A549 (cell line): ENCODE measurements around the gene SLC2A13. TPM values are rescaled to one million over a fixed set of nuclear protein-coding genes. Genes with fewer than 3 reads are reported as not detected.
A peak's percentile ranks its signal among the peaks of the same experiment; 100 is the strongest.

Source experiments
- ATAC-seq, 2 experiments: fragments of 200-7000 bp in 1 of 2; fragments of >200 bp in 1 of 2; cut with Nextera tagmentation in 1 of 2; cut with Tn5 transposase in 1 of 2; 3 replicates each; pipeline versions ENCODE4 v1.8.0 to v1.9.1; 2018 to 2020; ENCODE audit warnings: mild to moderate bottlenecking in 1 of 2, moderate library complexity in 1 of 2
- CTCF ChIA-PET: fragments of 300-600 bp; sonication (Branson Sonifier 250); formaldehyde crosslinking; extraction: SDS; loops from one replicate; lab custom pipeline; 2021; ENCODE audit warnings: antibody characterized with exemption, inconsistent platforms; lab: Yijun Ruan, JAX
- POLR2A ChIA-PET: fragments of 350-600 bp; formaldehyde crosslinking; extraction: SDS; loops from one replicate; lab custom pipeline; 2021; ENCODE audit warnings: antibody characterized with exemption, inconsistent platforms; lab: Yijun Ruan, JAX
- DNase-seq, 2 experiments: peaks; one replicate each; pipeline versions ENCODE4 v3.0.0 to v3.0.0-alpha.2; 2011 to 2016; ENCODE audit warnings: low read depth in 1 of 2, low spot score in 1 of 2
- FAIRE-seq: peaks from 2 replicates; lab custom pipeline; 2011; peaks lifted over from hg19 to GRCh38; lab: Jason Lieb, UNC
- H3K27ac ChIP-seq, 2 experiments: fragments of >200 bp; sonication (Bioruptor Twin); formaldehyde crosslinking; 3 replicates each; pipeline ENCODE4 v1.5.1; 2016 to 2017
- H3K4me1 ChIP-seq: fragments of >200 bp; sonication (Bioruptor Twin); formaldehyde crosslinking; 3 replicates; pipeline ENCODE4 v1.6.1; 2016
- H3K4me2 ChIP-seq: fragments of >200 bp; sonication (Bioruptor Twin); formaldehyde crosslinking; 3 replicates; pipeline ENCODE4 v1.6.1; 2016
- H3K4me3 ChIP-seq: fragments of >200 bp; sonication (Bioruptor Twin); formaldehyde crosslinking; 3 replicates; pipeline ENCODE4 v1.5.1; 2016
- H3K9me3 ChIP-seq: fragments of >200 bp; sonication (Bioruptor Twin); formaldehyde crosslinking; 3 replicates; pipeline ENCODE4 v1.6.1; 2016
- BCL3 ChIP-seq: fragments of >200 bp; sonication (Bioruptor Twin); formaldehyde crosslinking; IDR thresholded peaks from 3 replicates; pipeline ENCODE4 v1.6.1; 2016
- BHLHE40 ChIP-seq: IDR thresholded peaks from 2 replicates; pipeline ENCODE4 v1.6.1; 2012; ENCODE audit warnings: low read depth, low read length, inconsistent platforms
- CEBPB ChIP-seq, 2 experiments: fragments of >200 bp in 1 of 2; sonication (Bioruptor Twin) in 1 of 2; formaldehyde crosslinking in 1 of 2; IDR thresholded peaks; 2 replicates each; pipeline ENCODE4 v1.6.1; 2012 to 2016
- E2F6 ChIP-seq: IDR thresholded peaks from 2 replicates; pipeline ENCODE4 v1.6.1; 2012; ENCODE audit warnings: low read depth, borderline replicate concordance
- EHMT2 ChIP-seq: fragments of 200-600 bp; sonication (generic); IDR thresholded peaks from 2 replicates; pipeline ENCODE4 v1.6.1; 2016; ENCODE audit warnings: antibody characterized with exemption, low read depth, mild to moderate bottlenecking, moderate library complexity
- ELK1 ChIP-seq: fragments of 150-350 bp; IDR thresholded peaks from 2 replicates; pipeline ENCODE4 v1.6.1; 2014; ENCODE audit warnings: low read depth, mild to moderate bottlenecking, low read length
- EP300 ChIP-seq, 2 experiments: fragments of >200 bp; sonication (Bioruptor Twin); formaldehyde crosslinking; IDR thresholded peaks; 2 replicates in 1 of 2; 3 replicates in 1 of 2; pipeline ENCODE4 v1.6.1; 2016 to 2017
- ESRRA ChIP-seq: fragments of 150-350 bp; IDR thresholded peaks from 2 replicates; pipeline ENCODE4 v1.6.1; 2014; ENCODE audit warnings: mild to moderate bottlenecking, low read length, borderline replicate concordance
- FOSL2 ChIP-seq, 2 experiments: fragments of 450-650 bp in 1 of 2; fragments of >200 bp in 1 of 2; sonication (Bioruptor Twin) in 1 of 2; formaldehyde crosslinking; IDR thresholded peaks; 2 replicates each; pipeline versions ENCODE4 v1.5.0 to v1.6.1; 2016 to 2020; ENCODE audit warnings: mild to moderate bottlenecking in 1 of 2, moderate library complexity in 1 of 2
- FOXS1 ChIP-seq: fragments of 250-450 bp; sonication (Bioruptor Pico); IDR thresholded peaks from 2 replicates; pipeline ENCODE4 v1.5.0; 2020; ENCODE audit warnings: mild to moderate bottlenecking, moderate library complexity
- HDAC2 ChIP-seq: fragments of 200-600 bp; sonication (generic); IDR thresholded peaks from 2 replicates; pipeline ENCODE4 v1.6.1; 2016
- HES2 ChIP-seq: fragments of >200 bp; sonication (Bioruptor Twin); formaldehyde crosslinking; IDR thresholded peaks from 2 replicates; pipeline ENCODE4 v1.6.1; 2016
- HOXA7 ChIP-seq: fragments of 250-450 bp; sonication (Bioruptor Pico); IDR thresholded peaks from 2 replicates; pipeline ENCODE4 v1.5.0; 2020; ENCODE audit warnings: mild to moderate bottlenecking, moderate library complexity
- HOXB13 ChIP-seq: fragments of 250-450 bp; sonication (Bioruptor Pico); IDR thresholded peaks from 2 replicates; pipeline ENCODE4 v1.5.0; 2020; ENCODE audit warnings: low read depth, mild to moderate bottlenecking, moderate library complexity
- HOXB5 ChIP-seq: fragments of 250-450 bp; sonication (Bioruptor Pico); IDR thresholded peaks from 2 replicates; pipeline ENCODE4 v1.5.0; 2020; ENCODE audit warnings: mild to moderate bottlenecking, moderate library complexity
- JUN ChIP-seq, 2 experiments: fragments of >200 bp; sonication (Bioruptor Twin); formaldehyde crosslinking; IDR thresholded peaks; 2 replicates in 1 of 2; 3 replicates in 1 of 2; pipeline ENCODE4 v1.6.1; 2016 to 2017
- NFE2L2 ChIP-seq: fragments of 150-350 bp; conservative IDR thresholded peaks from 2 replicates; pipeline ENCODE4 v1.6.1; 2014; ENCODE audit warnings: low read length
- NR3C1 ChIP-seq: fragments of >200 bp; sonication (Bioruptor Twin); formaldehyde crosslinking; IDR thresholded peaks from 3 replicates; pipeline ENCODE4 v1.6.1; 2017
- RAD21 ChIP-seq, 2 experiments: fragments of >200 bp in 1 of 2; sonication (Bioruptor Twin) in 1 of 2; formaldehyde crosslinking in 1 of 2; IDR thresholded peaks in 1 of 2; conservative IDR thresholded peaks in 1 of 2; 2 replicates in 1 of 2; 3 replicates in 1 of 2; pipeline ENCODE4 v1.6.1; 2012 to 2018; ENCODE audit warnings: inconsistent platforms in 1 of 2
- RCOR1 ChIP-seq: fragments of 150-350 bp; IDR thresholded peaks from 2 replicates; pipeline ENCODE4 v1.6.1; 2014; ENCODE audit warnings: antibody characterized with exemption, low read length, low read depth
- REST ChIP-seq: fragments of 200-600 bp; sonication (generic); IDR thresholded peaks from 2 replicates; pipeline ENCODE4 v1.6.1; 2016; ENCODE audit warnings: antibody characterized with exemption, mild to moderate bottlenecking, moderate library complexity
- RNF2 ChIP-seq: fragments of 200-600 bp; sonication (generic); IDR thresholded peaks from 2 replicates; pipeline ENCODE4 v1.6.1; 2016; ENCODE audit warnings: low read depth, mild to moderate bottlenecking, antibody characterized with exemption, moderate library complexity, borderline replicate concordance
- SREBF2 ChIP-seq: fragments of 450-650 bp; IDR thresholded peaks from 2 replicates; pipeline ENCODE4 v1.6.1; 2014; ENCODE audit warnings: mild to moderate bottlenecking, moderate library complexity
- TP53 ChIP-seq: fragments of 250-450 bp; sonication (Bioruptor Pico); IDR thresholded peaks from 2 replicates; pipeline ENCODE4 v1.5.0; 2021; ENCODE audit warnings: mild to moderate bottlenecking, moderate library complexity
- ZC3H11A ChIP-seq: fragments of 450-650 bp; IDR thresholded peaks from 2 replicates; pipeline ENCODE4 v1.6.1; 2014; ENCODE audit warnings: antibody characterized with exemption, mild to moderate bottlenecking
- WGBS: methylation state at CpG from one replicate; pipeline ENCODE4 v1.1.6; 2017; ENCODE audit errors: missing lambda C conversion rate; 5-methylcytosine and 5-hydroxymethylcytosine counted together
- polyA plus RNA-seq, 4 experiments: library from polyadenylated mRNA; depleted of rRNA in 3 of 4; stranded (reverse); fragments of >200 nt; fragmentation: RNase III in 1 of 4; extraction: RNeasy Plus Mini Kit Qiagen cat#74134 plus additional on column Dnase treatment in 1 of 4; gene quantifications; 2 replicates in 3 of 4; 3 replicates in 1 of 4; pipeline ENCODE4 v1.2.3, GENCODE V29; 2011 to 2017

The SLC2A13 gene
- polyA plus RNA-seq, 2 of the 4 experiments (the other 2 are of a cell fraction), result 4.5 to 8.2 TPM

- FAIRE-seq, result no peak
- H3K27ac ChIP-seq, result no peak overlapping the region
Measured at GRCh38 chr12:39782026-39782545, 323.8 kb downstream of the SLC2A13 start.

GRCh38 chr12:39780913-39781446 lies 324.9 kb downstream of the SLC2A13 start:
- CTCF ChIA-PET, result interaction anchor here (0.7 to 1.1 kb wide), 2 partner anchors 94 to 204 kb away, joined by 3 read pairs; no protein-coding TSS in a partner anchor
- no peaks in the 10 kb centered on the region for H3K9me3 ChIP-seq
- no peak overlapping the region for H3K4me2 ChIP-seq
- H3K4me3 ChIP-seq, result no peak overlapping the region
- H3K4me1 ChIP-seq, result no peaks in the 10 kb centered on the region
- no peak for TF ChIP-seq HES2
- no peak for TF ChIP-seq TP53 (CRISPR knock-in tag)
- no peak for TF ChIP-seq BHLHE40
- no peak for TF ChIP-seq NR3C1
- no peak for TF ChIP-seq CEBPB (IDR thresholded peaks at IDR 0.05)
- no peak for TF ChIP-seq RNF2
- TF ChIP-seq REST, result no peak
- TF ChIP-seq HOXA7 (CRISPR knock-in tag), result no peak
- no peak for TF ChIP-seq HOXB5
- ATAC-seq (no peak), DNase-seq (no peak), FAIRE-seq (peak; percentile 39)
- POLR2A ChIA-PET, result no interaction called here
- no peak overlapping the region for H3K27ac ChIP-seq
- WGBS, result 61% methylated on average over 4 of the region's 4 CpGs

More at GRCh38 chr12:39782026-39782545, 323.8 kb downstream of the SLC2A13 start:
- Histone ChIP-seq H3K9me3 (no peaks in the 10 kb centered on the region), H3K4me2 (no peak overlapping the region), H3K4me3 (no peak overlapping the region), H3K4me1 (no peaks in the 10 kb centered on the region)
- 51% methylated on average over 7 of the region's 7 CpGs for WGBS
- POLR2A ChIA-PET, result no interaction called here
- CTCF ChIA-PET, result interaction anchor here (0.6 kb wide), 1 partner anchor 10 kb away, joined by 3 read pairs; no protein-coding TSS in a partner anchor
- DNase-seq (no peak), ATAC-seq (no peak)
- TF ChIP-seq ELK1, result no peak
- TF ChIP-seq HOXB5, result no peak
- TF ChIP-seq HOXA7 (CRISPR knock-in tag), result no peak
- no peak for TF ChIP-seq SREBF2

GRCh38 chr12:39780411-39780912 lies 325.4 kb downstream of the SLC2A13 start:
- H3K4me2 ChIP-seq, result no peak overlapping the region
- no peak overlapping the region for H3K27ac ChIP-seq
- DNase-seq (no peak), ATAC-seq (no peak), FAIRE-seq (peak; percentile 18)
- H3K4me3 ChIP-seq, result no peak overlapping the region
- ChIA-PET CTCF (interaction anchor here (0.7 to 1.1 kb wide), 2 partner anchors 94 to 205 kb away, joined by 3 read pairs; no protein-coding TSS in a partner anchor), POLR2A (no interaction called here)
- 63% methylated on average over 2 of the region's 2 CpGs for WGBS
- no peaks in the 10 kb centered on the region for H3K9me3 ChIP-seq
- no peaks in the 10 kb centered on the region for H3K4me1 ChIP-seq
- no peak for TF ChIP-seq FOSL2 (IDR thresholded peaks at IDR 0.05)
- TF ChIP-seq FOSL2 (CRISPR knock-in tag; IDR thresholded peaks at IDR 0.05), result no peak
- TF ChIP-seq HOXA7 (CRISPR knock-in tag), result no peak
- TF ChIP-seq RCOR1, result no peak
- no peak for TF ChIP-seq ESRRA
- no peak for TF ChIP-seq BCL3
- no peak for TF ChIP-seq E2F6
- no peak for TF ChIP-seq ZC3H11A
- TF ChIP-seq JUN (IDR thresholded peaks at IDR 0.05), result no peak
- TF ChIP-seq NFE2L2, result no peak
- no peak for TF ChIP-seq FOXS1 (CRISPR knock-in tag)
- no peak for TF ChIP-seq RAD21 (conservative IDR thresholded peaks at IDR 0.05 in 1 of 2, IDR thresholded peaks at IDR 0.05 in 1 of 2)
- no peak for TF ChIP-seq HOXB13 (CRISPR knock-in tag)
- no peak for TF ChIP-seq HDAC2
- TF ChIP-seq HOXB5, result no peak
- no peak for TF ChIP-seq EHMT2
- no peak for TF ChIP-seq EP300 (IDR thresholded peaks at IDR 0.05)
